Measurements from ENCODE around the gene PPP1R12B.
"Not testable (repeated sequence)": the region's sequence is repeated elsewhere in the genome, so short reads cannot be mapped to it uniquely, and the experiment has no call there.

Gene PPP1R12B

GRCh38 chr1:202416641-202417040 is 68.1 kb downstream of the PPP1R12B start:
- TF ChIP-seq CTCF (conservative IDR thresholded peaks at IDR 0.05; ENCODE audit: low read length): no peak

GRCh38 chr1:202417141-202417540 is 68.6 kb downstream of the PPP1R12B start:
- DNase-seq (ENCODE audit: low read depth): peak; percentile 14

More at GRCh38 chr1:202416641-202417040, 68.1 kb downstream of the PPP1R12B start:
- DNase-seq (ENCODE audit: low read depth): peak; percentile 7
- no peak overlapping the region for H3K4me3 ChIP-seq (ENCODE audit: low read length)

GRCh38 chr1:202417762-202418201 is 69.3 kb downstream of the PPP1R12B start:
- DNase-seq (ENCODE audit: low read depth); H3K4me3 ChIP-seq (ENCODE audit: low read length): not testable (repeated sequence)

More at GRCh38 chr1:202417141-202417540, 68.6 kb downstream of the PPP1R12B start:
- not testable (repeated sequence) for H3K4me3 ChIP-seq (ENCODE audit: low read length)

- not testable (repeated sequence) for DNase-seq (ENCODE audit: low read depth); H3K4me3 ChIP-seq (ENCODE audit: low read length)
These were observed 71.2 kb downstream of the PPP1R12B start for GRCh38 chr1:202419731-202420130.

GRCh38 chr1:202420422-202421094 is 72.1 kb downstream of the PPP1R12B start:
- not testable (repeated sequence) for DNase-seq (ENCODE audit: low read depth); H3K4me3 ChIP-seq (ENCODE audit: low read length)

- H3K4me3 ChIP-seq (ENCODE audit: low read length); DNase-seq (ENCODE audit: low read depth): not testable (repeated sequence)
These were observed 74.2 kb downstream of the PPP1R12B start for GRCh38 chr1:202422709-202423108.

- not testable (repeated sequence) for DNase-seq (ENCODE audit: low read depth); H3K4me3 ChIP-seq (ENCODE audit: low read length)
These were observed 75.8 kb downstream of the PPP1R12B start for GRCh38 chr1:202424260-202424659.

- DNase-seq (ENCODE audit: low read depth); H3K4me3 ChIP-seq (ENCODE audit: low read length): not testable (repeated sequence)
These were observed 81.6 kb downstream of the PPP1R12B start for GRCh38 chr1:202430111-202430510.

- H3K4me3 ChIP-seq (ENCODE audit: low read length); DNase-seq (ENCODE audit: low read depth): not testable (repeated sequence)
These were observed 83.8 kb downstream of the PPP1R12B start for GRCh38 chr1:202432338-202432737.

GRCh38 chr1:202433155-202434043 is 84.9 kb downstream of the PPP1R12B start:
- no peak overlapping the region for H3K4me3 ChIP-seq (ENCODE audit: low read length)
- no peak for TF ChIP-seq CTCF (conservative IDR thresholded peaks at IDR 0.05; ENCODE audit: low read length)
- DNase-seq (ENCODE audit: low read depth): no peak

GRCh38 chr1:202434059-202434458 is 85.6 kb downstream of the PPP1R12B start:
- no peak overlapping the region for H3K4me3 ChIP-seq (ENCODE audit: low read length)
- TF ChIP-seq CTCF (conservative IDR thresholded peaks at IDR 0.05; ENCODE audit: low read length): no peak
- no peak for DNase-seq (ENCODE audit: low read depth)

Data from AG10803 (cell line).